Mucosa of rectum (tissue), 2 donors: ENCODE results near the gene PDE4B.

Experiments
- H3K27ac ChIP-seq, 2 donors: one replicate each; pipeline ENCODE4 v1.7.0; 2013; ENCODE audit warnings: inconsistent platforms in 2 of 2, low read depth in 2 of 2, low read length in 2 of 2
- H3K27me3 ChIP-seq, 2 donors: one replicate each; pipeline ENCODE4 v1.7.0; 2013; ENCODE audit warnings: low read length in 2 of 2; ENCODE audit not compliant: control insufficient read depth in 2 of 2, insufficient read depth in 2 of 2
- H3K36me3 ChIP-seq, 2 donors: one replicate each; pipeline ENCODE4 v1.7.0; 2013; ENCODE audit warnings: low read length in 2 of 2; ENCODE audit not compliant: control insufficient read depth in 2 of 2, insufficient read depth in 2 of 2
- H3K4me1 ChIP-seq, 2 donors: one replicate each; pipeline ENCODE4 v1.7.0; 2013; ENCODE audit warnings: low read length in 2 of 2, mild to moderate bottlenecking in 1 of 2; ENCODE audit not compliant: control insufficient read depth in 2 of 2, insufficient read depth in 2 of 2
- H3K4me3 ChIP-seq, 2 donors: one replicate each; pipeline ENCODE4 v1.7.0; 2013; ENCODE audit warnings: low read length in 2 of 2
- H3K9ac ChIP-seq, 2 donors: one replicate each; pipeline ENCODE4 v1.7.0; 2013; ENCODE audit warnings: low read length in 2 of 2, low read depth in 1 of 2, mild to moderate bottlenecking in 1 of 2
- H3K9me3 ChIP-seq, 2 donors: one replicate each; pipeline ENCODE4 v1.7.0; 2013; ENCODE audit warnings: low read length in 2 of 2; ENCODE audit not compliant: control insufficient read depth in 2 of 2
- donor health status: healthy.
- donor health status: Normal muscosa, but diverticular disease.

PDE4B gene

GRCh38 chr1:66231217-66231616, 438.5 kb downstream of the PDE4B start:
- no peak overlapping the region for H3K27ac ChIP-seq
- no peak overlapping the region for H3K4me3 ChIP-seq
- H3K27me3 ChIP-seq: peaks cover 0 to 3% of the 10 kb centered on the region in 2 donors

GRCh38 chr1:66231681-66232463, 439.2 kb downstream of the PDE4B start:
- Histone ChIP-seq H3K27me3 (peaks cover 0 to 3% of the 10 kb centered on the region in 2 donors), H3K27ac (no peak overlapping the region), H3K9ac (no peak overlapping the region), H3K4me3 (no peak overlapping the region), H3K9me3 (no peaks in the 10 kb centered on the region), H3K36me3 (no peaks in the 10 kb centered on the region), H3K4me1 (no peaks in the 10 kb centered on the region)

More at GRCh38 chr1:66231217-66231616, 438.5 kb downstream of the PDE4B start:
- Histone ChIP-seq H3K9me3 (no peaks in the 10 kb centered on the region), H3K9ac (no peak overlapping the region), H3K4me1 (no peaks in the 10 kb centered on the region), H3K36me3 (no peaks in the 10 kb centered on the region)

- Histone ChIP-seq H3K4me3 (no peak overlapping the region), H3K9ac (no peak overlapping the region), H3K27me3 (peaks cover 0 to 3% of the 10 kb centered on the region in 2 donors), H3K36me3 (no peaks in the 10 kb centered on the region), H3K4me1 (no peaks in the 10 kb centered on the region), H3K9me3 (no peaks in the 10 kb centered on the region), H3K27ac (no peak overlapping the region)
These were observed 444.3 kb downstream of the PDE4B start for GRCh38 chr1:66237042-66237441.

GRCh38 chr1:66237722-66238479, 445.2 kb downstream of the PDE4B start:
- H3K27me3 ChIP-seq: peaks cover 0 to 3% of the 10 kb centered on the region in 2 donors
- no peaks in the 10 kb centered on the region for H3K36me3 ChIP-seq
- no peaks in the 10 kb centered on the region for H3K4me1 ChIP-seq
- H3K9ac ChIP-seq: no peak overlapping the region
- H3K9me3 ChIP-seq: no peaks in the 10 kb centered on the region
- no peak overlapping the region for H3K4me3 ChIP-seq
- H3K27ac ChIP-seq: no peak overlapping the region

- Histone ChIP-seq H3K9ac (no peak overlapping the region), H3K36me3 (no peaks in the 10 kb centered on the region), H3K4me1 (no peaks in the 10 kb centered on the region), H3K27ac (no peak overlapping the region), H3K9me3 (no peaks in the 10 kb centered on the region), H3K4me3 (no peak overlapping the region), H3K27me3 (peaks cover 0 to 3% of the 10 kb centered on the region in 2 donors)
These were observed 447.1 kb downstream of the PDE4B start for GRCh38 chr1:66239834-66240233.

GRCh38 chr1:66240491-66241484, 448.1 kb downstream of the PDE4B start:
- Histone ChIP-seq H3K36me3 (no peaks in the 10 kb centered on the region), H3K27ac (no peak overlapping the region), H3K9ac (no peak overlapping the region), H3K9me3 (no peaks in the 10 kb centered on the region), H3K4me1 (no peaks in the 10 kb centered on the region), H3K27me3 (peaks cover 0 to under 1% of the 10 kb centered on the region in 2 donors), H3K4me3 (no peak overlapping the region)

- H3K9me3 ChIP-seq: no peaks in the 10 kb centered on the region
- H3K36me3 ChIP-seq: no peaks in the 10 kb centered on the region
- H3K4me1 ChIP-seq: peaks cover 0 to 4% of the 10 kb centered on the region in 2 donors
- H3K27me3 ChIP-seq: no peaks in the 10 kb centered on the region
- H3K4me3 ChIP-seq: no peak overlapping the region
- H3K9ac ChIP-seq: no peak overlapping the region
- no peak overlapping the region for H3K27ac ChIP-seq
These were observed 450.2 kb downstream of the PDE4B start for GRCh38 chr1:66242646-66243547.

- H3K4me1 ChIP-seq: peaks cover 0 to 4% of the 10 kb centered on the region in 2 donors
- H3K4me3 ChIP-seq: no peak overlapping the region
- H3K36me3 ChIP-seq: no peaks in the 10 kb centered on the region
- H3K27me3 ChIP-seq: no peaks in the 10 kb centered on the region
- H3K27ac ChIP-seq: no peak overlapping the region
- no peaks in the 10 kb centered on the region for H3K9me3 ChIP-seq
- no peak overlapping the region for H3K9ac ChIP-seq
These were observed 450.9 kb downstream of the PDE4B start for GRCh38 chr1:66243548-66244130.

GRCh38 chr1:66244429-66244828, 451.7 kb downstream of the PDE4B start:
- Histone ChIP-seq H3K36me3 (no peaks in the 10 kb centered on the region), H3K27ac (no peak overlapping the region), H3K9me3 (no peaks in the 10 kb centered on the region), H3K4me1 (peaks cover 0 to 4% of the 10 kb centered on the region in 2 donors), H3K9ac (no peak overlapping the region), H3K27me3 (no peaks in the 10 kb centered on the region), H3K4me3 (no peak overlapping the region)
